HL-60 (cell line): ENCODE results near the gene ADRM1.

Experiments used
- CTCF ChIP-seq: IDR thresholded peaks from one replicate; pipeline ENCODE4 v1.5.1; 2011; ENCODE audit warnings: low read length, control low read depth, inconsistent platforms; ENCODE audit not compliant: insufficient read depth
- SPI1 ChIP-seq: IDR thresholded peaks from 2 replicates; pipeline ENCODE4 v1.6.1; 2012; ENCODE audit warnings: low read depth, mild to moderate bottlenecking, borderline replicate concordance

- TF ChIP-seq CTCF, result no peak
- no peak for TF ChIP-seq SPI1
Observed at GRCh38 chr20:62326559-62326958, 23.8 kb downstream of the ADRM1 start.
